NCI-H2081 (cell line): ENCODE data around the gene ATAD3A.
A peak's percentile ranks its signal among the peaks of the same experiment; 100 is the strongest.
"Not testable (repeated sequence)": the region's sequence is repeated elsewhere in the genome, so short reads cannot be mapped to it uniquely, and the experiment has no call there.

Source experiments
- DNase-seq, 2 experiments: peaks; one replicate each; lab custom pipeline; 2025; lab: John Stamatoyannopoulos, UW

ATAD3A gene

DNA sequence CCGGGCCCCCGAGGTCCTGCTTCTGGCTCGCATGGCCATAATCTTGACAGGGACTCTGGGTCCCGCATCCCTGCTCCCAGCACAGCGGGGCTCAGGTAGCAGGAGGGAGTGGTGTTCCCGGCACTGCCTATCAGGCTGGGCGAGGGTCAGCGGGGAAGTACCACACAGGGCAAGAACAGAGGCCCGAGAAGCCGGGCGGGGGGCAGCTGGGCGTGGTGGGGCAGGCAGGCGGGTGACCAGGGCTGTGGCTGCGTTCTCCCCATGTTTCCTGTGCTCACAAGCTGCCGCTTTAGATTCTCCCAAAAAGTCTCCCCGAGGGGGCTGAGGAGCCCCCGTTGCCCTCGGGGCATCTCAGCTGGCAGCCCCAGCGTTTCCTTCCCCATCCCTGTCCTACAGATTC lies 22.1 kb upstream of the ATAD3A start:
- no peak for DNase-seq

DNA sequence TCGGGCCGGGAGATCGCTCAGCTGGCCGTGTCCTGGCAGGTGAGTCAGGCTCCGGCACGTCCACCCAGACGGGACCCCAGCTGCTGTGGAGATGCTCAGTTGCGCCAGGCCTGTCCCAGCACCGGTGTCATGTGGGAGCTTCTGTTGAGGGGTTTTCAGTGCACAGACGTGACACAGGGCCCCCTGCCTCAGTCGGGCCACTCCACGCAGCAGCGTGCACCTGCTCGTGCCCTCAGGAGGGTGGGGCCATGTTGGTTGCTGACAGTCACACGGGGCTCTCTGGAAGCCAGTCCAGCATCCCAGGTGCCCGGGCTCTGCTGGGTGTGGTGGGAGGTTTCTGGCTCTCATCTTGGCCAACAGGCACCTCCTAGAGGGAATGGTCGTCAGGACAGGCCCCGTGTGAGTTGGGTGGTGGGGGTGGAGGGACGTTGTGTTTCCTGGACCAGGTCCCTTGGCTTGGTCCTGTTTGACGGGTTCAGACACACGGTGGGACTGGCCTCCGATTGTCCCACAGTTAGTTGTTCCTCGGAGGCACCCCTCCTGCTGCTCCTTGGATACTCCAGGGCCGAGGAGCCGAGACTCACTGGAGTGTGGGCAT lies 21.2 kb upstream of the ATAD3A start:
- DNase-seq = no peak

DNA sequence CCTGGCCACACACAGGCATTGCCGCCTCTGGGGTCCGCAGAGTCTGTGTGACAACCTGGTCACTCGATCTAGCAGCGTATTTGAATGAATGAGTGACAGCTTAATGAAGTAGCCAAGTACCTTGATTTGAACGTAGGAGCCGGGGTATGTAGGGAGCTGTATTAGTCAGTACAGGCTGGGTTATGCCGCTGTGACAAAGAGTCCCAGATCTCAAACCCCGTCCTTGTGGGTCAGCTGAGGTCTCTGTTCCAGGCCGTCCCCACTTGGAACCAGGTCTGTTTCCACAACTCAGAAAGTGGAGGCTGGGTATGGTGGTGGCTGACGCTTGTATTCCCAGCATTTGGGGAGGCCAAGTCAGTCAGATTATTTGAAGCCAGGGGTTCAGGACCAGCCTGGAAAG lies 20.4 kb upstream of the ATAD3A start:
- no peak for DNase-seq

DNA sequence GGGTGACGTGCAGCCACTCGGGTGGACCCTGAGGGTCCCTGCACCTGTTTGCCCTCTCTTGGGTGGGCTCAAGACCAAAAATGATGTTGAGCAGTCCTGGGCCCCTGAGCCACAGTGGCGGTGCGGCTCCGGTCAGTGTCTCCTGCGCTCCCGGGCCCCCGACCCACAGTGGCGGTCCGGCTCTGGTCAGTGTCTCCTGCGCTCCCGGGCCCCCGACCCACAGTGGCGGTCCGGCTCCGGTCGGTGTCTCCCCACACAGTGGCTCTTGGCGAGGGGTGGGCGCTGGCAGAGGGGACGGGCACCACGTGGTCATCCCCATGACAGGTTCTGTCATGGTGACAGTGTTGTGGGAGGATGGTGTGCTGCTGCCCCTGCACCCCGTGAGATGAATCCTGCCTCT lies 17.7 kb upstream of the ATAD3A start:
- DNase-seq = not testable (repeated sequence)

DNA sequence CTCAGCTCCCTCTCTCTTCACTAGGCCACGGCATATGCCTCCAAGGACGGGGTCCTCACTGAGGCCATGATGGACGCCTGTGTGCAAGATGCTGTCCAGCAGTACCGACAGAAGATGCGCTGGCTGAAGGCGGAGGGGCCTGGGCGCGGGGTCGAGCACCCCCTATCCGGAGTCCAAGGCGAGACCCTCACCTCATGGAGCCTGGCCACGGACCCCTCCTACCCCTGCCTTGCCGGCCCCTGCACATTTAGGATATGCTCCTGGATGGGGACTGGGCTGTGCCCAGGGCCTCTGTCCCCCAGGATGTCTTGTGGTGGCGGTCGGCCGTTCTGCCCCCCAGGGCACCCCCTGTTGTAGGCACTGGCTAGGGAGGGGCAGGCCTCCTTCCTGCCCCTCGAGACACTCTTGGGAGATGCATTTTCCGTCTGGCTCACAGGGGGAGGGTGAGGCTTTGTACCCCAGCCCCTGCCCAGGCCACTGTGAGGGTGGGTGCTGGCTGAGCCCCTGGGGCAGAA lies 16.4 kb upstream of the ATAD3A start:
- not testable (repeated sequence) for DNase-seq

DNA sequence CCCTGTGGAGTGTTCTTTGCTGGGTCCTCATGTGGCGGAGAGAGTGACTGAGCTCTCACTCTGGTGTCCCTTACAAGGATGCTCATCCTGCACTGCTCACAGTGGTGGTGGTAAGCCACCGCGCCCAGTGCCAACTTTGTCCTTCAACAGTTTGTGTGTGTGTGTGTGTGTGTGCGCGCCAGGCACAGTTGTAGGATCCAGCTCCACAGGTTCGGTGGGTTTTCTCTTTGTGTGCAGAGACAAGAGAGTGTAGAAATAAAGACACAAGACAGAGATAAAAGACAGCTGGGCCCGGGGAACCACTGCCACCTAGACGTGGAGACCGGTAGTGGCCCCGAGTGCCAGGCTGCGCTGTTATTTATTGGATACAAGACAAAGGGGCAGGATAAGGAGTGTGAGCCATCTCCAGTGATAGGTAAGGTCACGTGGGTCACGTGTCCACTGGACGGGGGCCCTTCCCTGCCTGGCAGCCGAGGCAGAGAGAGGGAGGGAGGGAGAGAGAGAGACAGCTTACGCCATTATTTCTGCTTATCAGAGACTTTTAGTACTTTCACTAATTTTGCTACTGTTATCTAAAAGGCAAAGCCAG lies 7.1 kb upstream of the ATAD3A start:
- peak; percentile 72 to 73 for DNase-seq

DNA sequence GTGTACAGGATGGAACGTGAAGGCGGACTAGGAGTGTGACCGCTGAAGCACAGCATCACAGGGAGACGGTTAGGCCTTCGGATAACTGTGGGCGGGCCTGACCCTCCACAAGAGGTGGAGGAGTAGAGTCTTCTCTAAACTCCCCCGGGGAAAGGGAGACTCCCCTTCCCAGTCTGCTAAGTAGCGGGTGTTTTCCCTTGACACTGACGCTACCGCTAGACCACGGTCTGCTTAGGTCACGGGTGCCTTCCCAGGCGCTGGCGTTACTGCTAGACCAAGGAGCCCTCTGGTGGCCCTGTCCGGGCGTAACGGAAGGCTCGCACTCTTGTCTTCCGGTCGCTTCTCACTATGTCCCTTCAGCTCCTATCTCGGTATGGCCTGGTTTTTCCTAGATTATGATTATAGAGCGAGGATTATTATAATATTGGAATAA lies 6.6 kb upstream of the ATAD3A start:
- DNase-seq = peak; percentile 8 to 52

DNA sequence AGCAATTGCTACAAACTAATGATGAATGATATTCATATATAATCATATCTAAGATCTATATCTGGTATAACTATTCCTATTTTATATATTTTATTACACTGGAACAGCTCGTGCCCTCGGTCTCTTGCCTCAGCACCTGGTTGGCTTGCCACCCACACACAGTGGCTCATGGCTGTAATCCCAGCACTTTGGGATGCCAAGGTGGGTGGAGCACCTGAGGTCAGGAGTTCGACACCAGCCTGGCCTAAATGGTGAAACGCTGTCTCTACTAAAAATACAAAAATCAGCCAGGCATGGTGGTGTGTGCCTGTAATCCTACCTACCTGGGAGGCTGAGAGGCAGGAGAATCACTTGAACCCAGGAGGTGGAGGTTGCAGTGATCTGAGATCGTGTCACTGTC lies 6.2 kb upstream of the ATAD3A start:
- DNase-seq = not testable (repeated sequence)

DNA sequence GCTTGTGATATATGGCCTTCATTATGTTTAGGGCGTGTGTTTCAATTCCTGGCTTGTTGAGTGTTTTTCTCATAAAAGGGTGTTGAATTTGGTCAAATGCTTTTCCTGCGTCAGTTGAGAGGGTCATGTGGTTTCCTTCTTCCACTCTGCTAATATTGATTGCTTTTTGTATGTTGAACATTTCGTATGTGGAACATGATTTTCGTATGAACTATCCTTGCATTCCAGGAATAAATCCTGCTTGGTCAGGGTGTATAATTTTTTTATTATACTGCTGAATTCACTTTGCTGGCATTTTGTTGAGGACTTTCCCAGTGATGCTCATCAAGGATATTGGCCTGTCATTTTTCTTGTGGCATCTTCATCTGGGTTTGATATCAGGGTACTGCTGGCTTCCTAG lies 4.7 kb upstream of the ATAD3A start:
- DNase-seq = no peak

DNA sequence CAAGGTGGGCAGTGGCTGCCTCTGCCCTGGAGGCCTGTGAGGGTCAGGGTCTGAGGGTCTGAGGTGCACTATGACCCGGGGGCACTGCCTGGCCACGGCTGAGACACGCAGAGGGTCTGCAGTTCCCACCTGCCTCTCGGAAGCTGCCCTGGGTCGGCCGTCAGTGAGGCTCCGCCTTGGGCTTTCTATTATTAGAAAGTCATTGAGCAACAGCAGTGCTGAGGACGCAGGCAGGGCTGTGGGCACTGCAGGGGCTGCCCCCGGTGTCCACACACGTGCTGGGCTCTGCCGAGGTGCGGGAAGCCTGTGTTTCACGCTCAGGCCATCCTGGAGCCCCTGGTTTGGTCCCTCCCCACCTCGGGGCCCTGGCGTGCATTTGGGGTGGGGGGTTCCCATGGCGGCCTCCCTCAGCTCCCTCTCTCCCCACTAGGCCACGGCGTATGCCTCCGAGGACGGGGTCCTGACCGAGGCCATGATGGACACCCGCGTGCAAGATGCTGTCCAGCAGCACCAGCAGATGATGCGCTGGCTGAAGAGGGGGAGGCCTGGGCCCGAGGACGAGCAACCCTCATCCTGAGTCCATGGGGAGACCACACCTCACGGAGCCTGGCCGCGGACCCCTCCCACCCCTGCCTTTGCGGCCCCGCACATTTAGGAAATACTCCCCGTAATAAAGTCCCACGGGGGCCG lies 3.0 kb upstream of the ATAD3A start:
- not testable (repeated sequence) for DNase-seq

DNA sequence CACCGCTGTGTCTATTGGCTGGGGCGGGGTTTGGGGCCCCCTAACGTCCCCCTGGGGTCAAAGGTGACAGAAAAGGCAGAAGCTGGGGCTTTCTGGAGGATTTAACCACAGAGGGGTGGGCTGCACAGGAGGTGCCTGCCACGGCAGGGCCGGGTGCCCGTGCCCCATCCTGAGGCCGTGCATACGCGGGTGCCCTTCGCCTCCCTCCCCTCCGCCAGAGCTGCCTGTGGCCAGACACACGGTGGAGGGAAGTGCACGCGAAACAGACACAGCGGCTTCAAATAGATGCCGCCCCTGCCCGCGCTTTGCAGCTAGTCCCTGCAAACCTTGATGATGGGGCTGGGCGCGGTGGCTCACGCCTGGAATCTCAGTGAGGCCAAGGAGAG lies 2.5 kb upstream of the ATAD3A start:
- DNase-seq = not testable (repeated sequence)

DNA sequence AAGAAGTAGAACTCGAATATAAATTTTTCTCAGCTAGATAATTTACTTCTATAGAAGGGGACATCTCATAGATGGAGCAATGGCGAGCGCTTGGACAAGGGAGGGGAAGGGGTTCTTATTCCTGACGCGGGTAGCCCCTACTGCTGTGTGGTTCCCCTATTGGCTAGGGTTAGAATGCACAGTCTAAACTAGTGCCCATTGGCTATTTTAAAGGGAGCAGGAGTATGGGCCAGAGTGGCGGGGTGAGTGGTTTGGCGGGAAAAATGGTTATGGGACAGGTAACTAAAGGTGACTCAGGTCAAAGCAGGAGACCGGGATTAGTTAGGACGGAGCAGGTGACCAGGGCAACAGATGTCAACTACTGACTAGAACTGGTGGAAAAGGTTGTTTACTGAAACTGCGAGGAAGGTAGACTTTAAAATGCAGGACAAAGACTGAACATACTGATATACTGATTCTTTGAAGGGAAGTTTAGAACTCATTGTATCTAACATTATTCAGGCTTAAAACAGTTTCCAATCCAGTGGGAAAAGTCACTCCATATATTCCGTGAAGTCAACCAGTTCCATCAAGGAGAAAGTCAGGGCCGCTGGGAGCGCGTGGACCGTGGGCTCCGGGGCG lies 940 bp upstream of the ATAD3A start:
- DNase-seq = peak; percentile 26 to 79

DNA sequence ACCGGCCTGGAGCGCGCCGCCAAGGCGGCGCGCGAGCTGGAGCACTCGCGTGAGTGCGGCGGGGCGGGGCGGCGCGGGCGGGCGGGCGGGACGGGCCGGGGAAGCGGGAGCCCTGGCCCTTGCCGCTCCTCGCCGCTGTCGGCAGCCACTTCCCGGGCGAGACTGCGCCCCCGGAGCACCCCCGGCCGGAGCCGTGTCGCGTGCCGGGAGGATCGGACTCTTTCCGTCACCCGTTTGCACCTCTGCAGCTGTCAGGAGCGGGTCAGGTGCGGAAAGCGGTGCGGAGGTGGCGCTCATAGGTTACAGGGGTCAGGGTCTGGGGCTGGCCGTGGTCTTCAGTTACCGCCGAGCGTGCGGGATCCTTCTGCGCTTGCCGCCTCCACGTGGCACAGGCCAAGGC lies 463 bp downstream of the ATAD3A start:
- not testable (repeated sequence) for DNase-seq

DNA sequence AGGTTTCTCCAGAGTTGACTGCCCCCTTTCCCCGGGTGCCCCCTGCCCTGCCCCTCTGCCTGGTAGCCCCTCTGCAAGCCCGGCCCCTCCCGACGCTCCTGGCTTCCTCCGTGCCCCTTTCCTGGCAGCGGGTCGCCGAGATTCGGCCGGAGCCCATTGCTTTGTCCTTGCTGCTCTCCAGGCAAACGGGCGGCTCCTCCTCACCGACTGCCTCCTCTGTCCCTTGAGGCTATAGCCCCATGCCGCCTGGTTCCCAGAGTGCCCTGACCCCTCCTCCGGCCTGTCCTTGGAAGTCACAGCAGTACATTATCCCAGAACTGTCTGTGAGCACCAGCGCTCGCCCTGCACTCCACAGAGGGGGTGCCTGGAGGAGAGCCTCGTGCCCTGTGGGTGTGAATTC lies 1.7 kb downstream of the ATAD3A start:
- DNase-seq = not testable (repeated sequence)

DNA sequence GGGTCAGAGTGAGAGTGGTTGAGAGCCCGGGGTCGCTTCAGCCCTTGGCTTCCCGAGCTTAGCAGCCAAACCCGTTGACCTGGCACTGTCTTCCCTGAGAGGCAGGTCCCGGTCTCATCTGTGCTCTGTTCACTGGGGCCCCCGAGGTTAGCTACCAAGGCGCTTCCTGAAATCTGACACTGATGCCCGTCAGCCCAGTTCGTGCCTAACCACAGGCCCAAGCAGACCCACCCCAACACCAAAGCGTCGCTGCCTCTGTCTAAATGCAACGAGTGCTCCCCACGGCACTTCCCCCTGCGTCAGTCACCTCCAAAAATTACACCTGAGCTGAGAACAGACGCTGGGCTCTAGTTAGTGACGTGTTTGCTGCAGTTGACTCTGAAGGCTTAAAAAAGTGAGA lies 2.4 kb downstream of the ATAD3A start:
- not testable (repeated sequence) for DNase-seq

DNA sequence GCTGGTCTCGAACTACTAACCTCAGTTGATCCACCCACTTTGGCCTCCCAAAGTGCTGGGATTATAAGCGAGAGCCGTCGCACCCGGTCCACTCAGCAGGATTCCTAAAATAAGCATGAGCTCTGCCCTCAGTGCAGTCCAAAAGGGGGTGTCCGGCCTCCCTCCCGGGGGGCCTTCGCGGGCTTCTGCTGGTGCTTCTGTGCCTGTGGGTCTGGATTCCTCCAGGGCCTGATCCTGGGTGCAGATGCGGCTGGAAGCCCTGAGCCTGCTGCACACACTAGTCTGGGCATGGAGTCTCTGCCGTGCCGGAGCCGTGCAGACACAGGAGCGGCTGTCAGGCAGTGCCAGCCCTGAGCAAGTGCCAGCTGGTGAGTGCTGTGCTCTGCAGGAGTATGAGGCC lies 5.0 kb downstream of the ATAD3A start:
- DNase-seq = not testable (repeated sequence)

DNA sequence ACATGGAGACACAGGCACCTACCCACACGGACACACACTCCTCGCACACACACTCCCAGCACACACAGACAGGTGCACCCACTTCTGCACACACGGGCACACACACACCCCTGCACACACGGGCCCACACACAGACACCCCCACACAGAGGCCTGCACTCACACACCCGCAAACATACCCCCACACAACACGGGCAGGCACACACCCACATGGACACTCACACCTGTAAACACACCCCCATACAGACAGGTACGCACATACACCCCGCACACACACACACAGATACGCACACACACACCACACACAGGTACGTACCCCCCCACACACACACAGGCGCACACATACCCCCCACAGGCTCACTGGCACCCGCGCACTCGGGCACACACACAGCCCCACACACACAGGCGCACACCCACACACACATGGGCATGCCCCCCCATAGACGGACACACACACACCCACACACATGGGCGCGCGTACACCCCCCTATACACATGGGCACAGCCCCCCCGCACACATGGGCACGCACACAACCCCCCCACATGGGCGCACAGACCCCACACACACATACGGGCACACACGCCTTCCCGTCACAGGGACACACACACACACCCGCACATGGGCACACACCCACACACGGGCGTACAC lies 6.1 kb downstream of the ATAD3A start:
- DNase-seq = no peak

DNA sequence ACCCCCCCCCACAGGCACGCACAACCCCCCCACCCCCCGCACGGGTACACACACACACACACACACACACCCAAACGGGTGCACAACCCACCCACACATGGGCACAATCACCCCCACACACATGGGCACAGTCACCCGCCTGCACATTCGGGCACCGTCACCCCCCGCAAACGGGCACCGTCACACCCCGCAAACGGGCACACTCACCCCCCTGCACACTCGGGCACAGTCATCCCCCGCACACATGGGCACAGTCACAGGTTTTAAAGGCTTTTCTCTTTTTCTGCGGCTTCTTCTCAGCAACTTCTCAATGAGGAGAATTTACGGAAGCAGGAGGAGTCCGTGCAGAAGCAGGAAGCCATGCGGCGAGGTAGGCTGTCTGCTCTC lies 6.7 kb downstream of the ATAD3A start:
- DNase-seq = not testable (repeated sequence)

DNA sequence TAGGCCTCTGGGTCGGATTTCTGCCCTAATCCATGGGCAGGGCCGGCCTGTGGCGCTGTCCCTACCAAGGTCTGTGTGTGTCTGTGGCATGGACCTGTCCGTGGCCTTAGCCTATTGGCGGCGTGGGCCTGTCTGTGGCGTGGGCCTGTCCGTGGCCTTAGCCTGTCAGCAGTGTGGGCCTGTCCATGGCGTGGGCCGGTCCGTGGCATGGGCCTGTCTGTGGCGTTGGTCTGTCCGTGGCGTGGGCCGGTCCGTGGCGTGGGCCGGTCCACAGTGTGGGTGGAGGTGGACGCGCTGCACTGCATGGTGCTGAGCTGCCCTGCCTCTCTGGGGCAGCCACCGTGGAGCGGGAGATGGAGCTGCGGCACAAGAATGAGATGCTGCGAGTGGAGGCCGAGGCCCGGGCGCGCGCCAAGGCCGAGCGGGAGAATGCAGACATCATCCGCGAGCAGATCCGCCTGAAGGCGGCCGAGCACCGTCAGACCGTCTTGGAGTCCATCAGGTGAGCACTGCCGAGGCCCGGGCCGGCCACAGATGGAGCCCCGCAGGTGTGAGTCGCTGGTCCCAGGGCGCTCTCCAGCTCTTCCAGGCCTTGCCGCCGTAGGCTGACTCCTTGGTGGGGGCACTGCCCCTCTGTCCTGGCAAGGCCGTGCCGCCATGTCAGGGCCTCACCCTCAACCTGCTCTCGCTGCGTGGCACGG lies 8.0 kb downstream of the ATAD3A start:
- DNase-seq = not testable (repeated sequence)

DNA sequence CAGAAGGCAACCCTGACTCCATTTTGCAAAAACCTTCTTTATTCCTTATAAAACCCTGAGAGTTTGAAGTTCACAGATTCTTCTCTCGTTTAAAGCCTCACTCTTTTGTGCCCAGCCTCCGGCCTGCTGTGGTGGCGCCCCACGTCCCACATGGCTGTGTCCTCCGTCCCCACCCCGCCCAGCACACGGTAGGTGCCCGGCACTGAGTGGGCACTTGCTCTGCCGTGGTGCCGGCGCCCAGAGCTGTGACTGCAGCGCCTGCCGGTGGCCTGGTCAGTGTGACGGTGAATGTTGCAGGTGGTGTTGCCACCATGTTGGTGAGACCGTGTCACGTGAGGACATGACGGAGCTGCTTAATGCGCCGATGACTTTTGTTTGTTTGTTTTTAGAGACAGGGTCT lies 9.4 kb downstream of the ATAD3A start:
- no peak for DNase-seq

DNA sequence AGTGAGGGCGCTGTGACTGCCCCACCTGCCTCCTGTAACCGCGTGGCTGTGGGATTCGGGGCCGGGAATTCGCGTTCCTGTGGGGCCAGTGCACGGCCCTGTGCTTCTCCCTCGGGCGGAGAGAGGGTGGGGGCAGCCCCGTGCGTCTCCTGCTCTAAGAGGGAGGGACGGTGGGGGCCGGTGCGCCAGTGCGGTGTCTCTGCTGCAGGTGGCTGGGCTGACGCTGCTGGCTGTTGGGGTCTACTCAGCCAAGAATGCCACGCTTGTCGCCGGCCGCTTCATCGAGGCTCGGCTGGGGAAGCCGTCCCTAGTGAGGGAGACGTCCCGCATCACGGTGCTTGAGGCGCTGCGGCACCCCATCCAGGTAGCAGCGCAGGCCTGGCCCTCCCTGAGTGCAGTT lies 10.6 kb downstream of the ATAD3A start:
- DNase-seq = not testable (repeated sequence)

DNA sequence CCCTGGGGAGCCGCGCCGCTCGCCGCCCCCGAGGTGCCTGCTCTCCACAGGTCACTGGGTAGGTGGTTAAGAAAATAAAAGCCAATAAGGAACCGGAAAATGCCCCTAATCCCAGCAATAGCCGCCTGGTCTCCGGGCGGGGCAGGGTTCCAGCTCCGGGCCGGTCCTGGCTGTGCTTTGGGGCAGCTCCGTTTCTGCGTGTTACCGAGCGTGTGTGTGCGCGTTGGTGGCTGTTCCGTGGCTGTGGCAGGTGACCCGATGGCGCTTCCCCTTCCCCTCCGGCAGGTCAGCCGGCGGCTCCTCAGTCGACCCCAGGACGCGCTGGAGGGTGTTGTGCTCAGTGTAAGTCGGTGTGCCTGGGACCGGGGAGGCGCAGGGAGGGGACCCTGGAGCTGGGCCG lies 11.3 kb downstream of the ATAD3A start:
- DNase-seq = not testable (repeated sequence)
